ENCODE results near the gene SLC6A18. TPM values are rescaled to one million over a fixed set of nuclear protein-coding genes. Genes with fewer than 3 reads are reported as not detected.

The SLC6A18 gene
- total RNA-seq, 1 experiment from 2014 or later = not detected

- no TSS peak for BruUV-seq (replicated peaks)
- no peak overlapping the region for H3K27ac Mint-ChIP-seq (ENCODE audit: unreplicated experiment)
- CTCF ChIA-PET = interaction anchor here (1.0 to 1.4 kb wide), 3 partner anchors 19 to 30 kb away, joined by 3 to 4 read pairs (median 3); no protein-coding TSS in a partner anchor
Observed at GRCh38 chr5:1204693-1205242, 20.4 kb upstream of the SLC6A18 start.

GRCh38 chr5:1205255-1206180 is 19.7 kb upstream of the SLC6A18 start:
- no TSS peak for BruUV-seq (replicated peaks)
- peaks cover 56% of the 10 kb centered on the region for H3K27me3 Mint-ChIP-seq (ENCODE audit: unreplicated experiment)
- no peaks in the 10 kb centered on the region for H3K36me3 Mint-ChIP-seq (ENCODE audit: insufficient read depth, unreplicated experiment)
- no peaks in the 10 kb centered on the region for H3K4me1 Mint-ChIP-seq (ENCODE audit: low read depth, unreplicated experiment)
- no peak for TF ChIP-seq CTCF (IDR thresholded peaks at IDR 0.05; ENCODE audit: unreplicated experiment)
- H3K27ac Mint-ChIP-seq (ENCODE audit: unreplicated experiment) = no peak overlapping the region
- H3K4me3 Mint-ChIP-seq (ENCODE audit: low read depth, unreplicated experiment) = no peak overlapping the region
- H3K9me3 Mint-ChIP-seq (ENCODE audit: low read depth, unreplicated experiment) = no peaks in the 10 kb centered on the region
- DNase-seq = no peak
- CTCF ChIA-PET = interaction anchor here (1.0 to 1.4 kb wide), 3 partner anchors 20 to 31 kb away, joined by 3 to 4 read pairs (median 3); no protein-coding TSS in a partner anchor
- intact Hi-C loops (cut with micrococcal nuclease; ENCODE audit: unreplicated experiment) = loop anchor here (10.0 kb wide), 1 partner anchor 149 kb away; no protein-coding TSS in a partner anchor

More at GRCh38 chr5:1204693-1205242, 20.4 kb upstream of the SLC6A18 start:
- TF ChIP-seq CTCF (IDR thresholded peaks at IDR 0.05; ENCODE audit: unreplicated experiment) = peak; percentile 33
- peak; percentile 25 for DNase-seq
- Mint-ChIP-seq H3K4me1 (ENCODE audit: low read depth, unreplicated experiment) (no peaks in the 10 kb centered on the region), H3K4me3 (ENCODE audit: low read depth, unreplicated experiment) (no peak overlapping the region), H3K9me3 (ENCODE audit: low read depth, unreplicated experiment) (no peaks in the 10 kb centered on the region), H3K27me3 (ENCODE audit: unreplicated experiment) (peaks cover 51% of the 10 kb centered on the region), H3K36me3 (ENCODE audit: insufficient read depth, unreplicated experiment) (no peaks in the 10 kb centered on the region)
- intact Hi-C loops (cut with micrococcal nuclease; ENCODE audit: unreplicated experiment) = loop anchor here (10.0 kb wide), 1 partner anchor 150 kb away; no protein-coding TSS in a partner anchor

DNA sequence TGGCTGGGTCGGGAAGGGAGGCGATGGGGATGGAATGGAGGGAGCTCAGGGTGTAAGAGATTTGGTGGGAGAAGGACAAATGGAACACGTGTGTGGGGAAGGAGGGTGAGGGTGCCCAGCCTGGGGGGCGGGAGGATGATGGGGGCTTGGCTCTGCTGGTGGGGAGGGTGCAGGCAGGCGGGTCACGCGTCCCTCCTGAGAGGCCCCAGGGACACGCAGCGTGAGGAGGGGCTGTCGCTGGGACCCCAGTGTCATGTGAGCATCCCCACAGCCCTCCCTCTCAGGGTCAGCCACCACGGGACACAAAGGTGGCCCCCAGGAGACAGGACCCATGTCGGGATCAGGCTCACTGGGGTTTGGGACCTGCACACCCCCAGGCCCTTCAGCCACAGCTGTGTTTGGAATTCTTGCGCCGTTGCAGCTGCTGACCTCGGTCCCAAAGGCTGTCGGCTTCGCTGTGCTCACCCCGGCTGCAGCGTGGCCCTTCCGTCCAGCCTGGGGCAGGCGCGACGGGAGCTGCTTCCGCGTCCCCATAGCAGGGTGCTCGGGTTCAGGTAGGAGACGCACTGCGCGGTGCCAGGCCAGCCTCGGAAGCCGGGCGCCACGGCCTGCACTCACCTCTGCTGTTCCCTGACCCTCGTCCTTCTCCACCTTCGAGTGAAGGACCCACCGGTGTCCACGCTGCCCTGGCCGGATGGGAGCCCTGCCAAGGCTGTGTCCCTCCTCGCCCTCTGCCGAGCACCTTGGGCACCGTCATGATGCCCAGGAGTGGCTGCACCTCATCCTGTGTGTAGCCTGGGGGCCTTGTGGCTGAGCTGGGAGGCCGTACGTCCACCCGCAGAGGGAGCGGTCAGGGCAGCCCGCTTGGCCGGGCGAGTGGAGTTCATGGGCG is 18.4 kb upstream of the SLC6A18 start:
- no peaks in the 10 kb centered on the region for H3K36me3 Mint-ChIP-seq (ENCODE audit: insufficient read depth, unreplicated experiment)

More for the DNA sequence above, 18.4 kb upstream of the SLC6A18 start:
- Mint-ChIP-seq H3K27ac (ENCODE audit: unreplicated experiment) (no peak overlapping the region), H3K27me3 (ENCODE audit: unreplicated experiment) (peaks cover 56% of the 10 kb centered on the region), H3K4me3 (ENCODE audit: low read depth, unreplicated experiment) (no peak overlapping the region), H3K9me3 (ENCODE audit: low read depth, unreplicated experiment) (no peaks in the 10 kb centered on the region), H3K4me1 (ENCODE audit: low read depth, unreplicated experiment) (no peaks in the 10 kb centered on the region)
- no TSS peak for BruUV-seq (replicated peaks)
- CTCF ChIA-PET = no interaction called here
- no peak for TF ChIP-seq CTCF (IDR thresholded peaks at IDR 0.05; ENCODE audit: unreplicated experiment)
- intact Hi-C loops (cut with micrococcal nuclease; ENCODE audit: unreplicated experiment) = loop anchor here (10.0 kb wide), 1 partner anchor 148 kb away; no protein-coding TSS in a partner anchor
- DNase-seq = no peak
